Measurements from ENCODE around the gene PNLIPRP3.

Gene PNLIPRP3

DNA sequence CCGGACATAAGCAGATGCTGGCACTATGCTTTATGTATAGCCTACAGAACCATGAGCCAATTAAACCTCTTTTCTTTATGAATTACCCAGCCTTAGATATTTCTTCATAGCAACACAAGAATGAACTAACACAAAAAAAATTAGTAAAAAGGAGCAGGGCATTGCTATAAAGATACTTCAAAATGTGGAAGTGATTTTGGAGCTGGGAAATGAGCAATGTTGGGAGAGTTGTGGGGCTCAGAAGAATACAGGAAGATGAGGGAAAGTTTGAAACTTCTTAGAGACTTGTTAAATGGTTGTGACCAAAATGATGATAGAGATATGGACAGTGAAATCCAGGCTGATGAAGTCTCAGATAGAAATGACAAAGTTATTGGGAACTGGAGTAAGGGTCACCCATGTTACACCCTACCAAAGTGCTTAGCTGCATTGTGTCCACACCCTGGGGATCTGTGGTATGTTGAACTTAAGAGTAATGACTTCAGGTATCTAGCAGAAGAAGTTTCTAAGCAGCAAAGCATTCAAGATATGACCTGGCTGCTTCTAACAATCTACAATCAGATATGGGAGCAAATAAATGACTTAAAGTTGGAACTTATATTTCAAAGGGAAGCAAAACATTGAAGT is 24.2 kb downstream of the PNLIPRP3 start:
- no peak for DNase-seq

DNA sequence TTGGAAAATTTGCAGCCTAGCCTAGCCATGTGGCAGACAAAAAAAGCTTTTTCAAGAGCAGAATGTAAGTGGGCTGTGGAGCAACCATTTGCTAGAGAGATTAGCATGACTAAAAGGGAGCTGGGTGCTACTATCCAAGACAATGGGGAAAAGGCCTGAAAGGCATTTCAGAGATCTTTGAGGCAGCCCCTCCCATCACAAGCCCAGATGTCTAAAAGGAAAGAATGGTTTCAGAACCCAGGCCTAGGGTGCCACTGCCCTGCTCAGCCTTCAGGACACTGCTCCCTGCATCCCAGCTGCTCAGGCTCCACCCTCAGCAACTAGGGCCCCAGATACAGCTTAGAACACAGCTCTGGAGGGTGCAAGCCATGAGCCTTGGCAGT is 24.7 kb downstream of the PNLIPRP3 start:
- DNase-seq = no peak

DNA sequence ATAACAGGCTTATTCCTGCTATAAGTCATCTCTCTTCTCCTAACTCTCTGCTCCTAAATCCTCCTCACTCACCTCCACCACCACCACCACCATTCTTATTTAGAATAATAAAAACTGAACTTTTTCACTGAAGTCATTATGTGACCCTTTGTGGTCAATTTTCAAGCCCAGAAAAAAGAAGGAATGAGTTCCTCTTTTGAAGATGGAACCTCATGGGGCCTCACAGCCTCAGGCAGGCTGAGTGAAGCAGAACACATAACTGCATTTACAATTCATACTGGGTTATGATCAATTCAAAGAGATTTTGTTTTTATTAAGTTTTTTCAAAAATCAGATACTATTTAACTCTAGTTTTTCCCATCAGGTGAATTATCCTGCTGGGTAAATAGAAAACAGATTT is 29.8 kb downstream of the PNLIPRP3 start:
- DNase-seq = no peak

DNA sequence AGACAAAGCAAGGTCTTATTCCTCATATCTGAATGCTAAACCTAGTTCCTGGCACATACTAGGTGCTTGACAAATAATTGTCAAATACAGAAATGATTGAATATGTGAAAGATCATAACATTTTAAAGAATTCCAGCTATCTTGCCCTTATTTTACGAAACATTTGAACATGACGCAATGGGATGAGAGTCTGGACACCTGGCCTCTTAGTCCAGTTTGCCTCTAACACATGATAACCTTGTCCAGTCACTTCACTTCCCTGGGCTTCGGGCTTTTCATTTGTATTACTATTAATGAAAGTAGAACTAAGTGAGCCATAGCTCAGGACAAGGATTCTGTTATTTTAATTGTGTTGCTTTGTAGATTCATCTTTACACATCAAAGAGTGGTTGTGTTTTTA is 32.6 kb downstream of the PNLIPRP3 start:
- no peak for DNase-seq

DNA sequence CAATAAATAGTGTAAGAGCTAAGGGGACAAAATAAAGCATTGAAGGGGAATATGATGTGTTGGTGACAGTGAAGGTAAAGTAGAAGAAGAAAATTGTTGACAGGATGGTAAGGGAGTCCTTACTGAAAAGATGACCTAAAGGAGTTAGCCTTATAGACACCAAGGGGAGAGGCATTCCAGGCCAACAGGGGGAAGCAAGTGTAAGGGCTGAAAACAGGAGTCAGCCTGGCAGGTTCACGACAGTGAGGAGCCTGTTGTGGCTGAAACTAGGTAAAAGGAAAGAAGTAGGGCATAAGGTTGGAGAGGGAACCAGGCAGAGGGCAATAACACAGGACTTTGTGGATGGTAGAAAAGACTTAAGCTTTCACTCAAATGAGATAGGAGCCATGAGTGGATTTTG is 34.0 kb downstream of the PNLIPRP3 start:
- no peak for DNase-seq

DNA sequence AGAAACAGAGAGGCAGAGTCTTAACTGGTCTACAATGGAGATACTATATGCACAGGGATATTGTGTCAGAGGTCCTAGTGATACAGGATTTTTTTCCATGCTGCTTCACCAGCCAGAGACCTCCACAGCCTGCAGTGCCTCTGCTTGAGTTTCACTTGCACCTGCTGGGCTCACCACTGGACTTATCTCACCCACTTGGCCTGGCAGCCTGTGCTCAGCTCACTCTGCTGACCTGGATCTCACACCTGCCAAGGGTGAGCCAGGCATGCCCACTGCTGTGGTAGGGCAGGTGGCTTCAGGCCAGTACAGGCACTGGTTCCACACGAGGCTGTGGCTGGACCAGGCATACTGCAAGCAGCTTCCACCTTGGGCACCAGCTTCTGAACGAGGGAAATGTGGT is 36.6 kb downstream of the PNLIPRP3 start:
- no peak for DNase-seq

DNA sequence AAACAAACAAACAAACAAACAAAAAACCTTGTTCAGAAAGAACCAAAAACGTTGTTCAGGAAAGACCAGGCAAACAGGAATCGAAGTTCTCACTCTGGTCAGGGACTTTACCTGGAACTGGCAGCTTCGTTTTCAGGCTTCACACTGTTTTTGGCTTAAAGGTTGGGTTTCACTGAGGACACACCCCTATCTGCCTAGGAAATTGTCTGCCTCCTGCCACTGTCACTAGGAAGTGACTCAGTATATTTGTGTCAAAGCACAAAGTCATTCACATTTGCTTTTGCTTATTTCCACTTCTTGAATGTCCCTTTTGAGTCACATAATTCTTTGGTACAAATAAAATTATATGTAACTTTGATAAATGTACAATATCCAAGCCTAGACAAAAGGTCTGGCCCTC is 37.9 kb downstream of the PNLIPRP3 start:
- DNase-seq = no peak

DNA sequence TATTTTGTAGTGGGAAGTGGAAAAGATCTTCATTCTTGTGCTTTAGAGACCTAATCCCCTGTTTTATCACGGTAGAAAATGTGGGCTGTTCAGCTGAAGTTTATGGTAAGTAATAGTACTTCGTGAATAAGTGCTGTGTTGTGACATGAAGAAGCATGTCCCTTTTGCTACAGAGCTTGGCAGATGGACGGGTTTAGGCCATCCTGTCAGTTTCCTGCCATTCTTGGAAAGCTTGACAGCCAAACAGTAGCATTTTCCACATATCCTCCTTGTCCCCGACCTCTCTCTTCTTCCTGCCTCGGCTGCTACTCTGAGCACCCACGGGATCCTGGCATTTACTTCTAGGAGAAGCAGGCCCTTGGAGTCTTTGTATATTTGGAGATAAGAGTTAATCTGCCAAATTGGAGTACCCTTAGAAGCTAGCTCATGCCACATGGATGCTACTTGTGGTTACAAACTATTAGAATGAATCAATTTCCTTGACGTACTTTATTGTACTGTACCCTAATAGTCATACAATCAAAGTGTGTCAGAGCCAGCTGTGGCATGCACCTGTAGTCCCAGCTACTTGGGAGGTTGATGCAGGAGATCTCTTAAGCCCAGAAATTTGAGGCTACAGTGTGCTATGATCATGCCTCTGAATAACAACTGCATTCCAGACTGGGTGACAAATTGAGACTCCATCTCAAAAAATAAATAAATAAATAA is 39.2 kb downstream of the PNLIPRP3 start:
- no peak for DNase-seq

DNA sequence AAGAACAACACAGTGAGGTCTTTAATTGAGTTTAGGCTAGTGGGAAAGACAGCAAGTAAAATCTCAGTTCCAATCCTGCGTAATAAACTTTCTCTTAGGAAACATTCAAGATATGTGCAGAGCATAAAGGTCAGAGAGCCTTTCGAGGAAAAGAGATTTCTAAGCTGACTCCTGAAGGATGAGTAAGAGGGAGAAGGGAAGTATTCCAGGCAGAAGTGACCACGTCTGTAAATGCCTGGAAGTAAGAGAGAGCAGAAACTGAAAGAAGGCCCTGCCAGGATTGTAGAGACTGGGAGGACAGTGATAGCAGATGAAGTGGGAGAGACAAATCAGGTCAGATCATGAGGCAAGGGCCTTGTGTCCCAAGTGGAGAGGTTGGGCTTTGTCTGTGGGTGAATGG is 41.8 kb downstream of the PNLIPRP3 start:
- no peak for DNase-seq

DNA sequence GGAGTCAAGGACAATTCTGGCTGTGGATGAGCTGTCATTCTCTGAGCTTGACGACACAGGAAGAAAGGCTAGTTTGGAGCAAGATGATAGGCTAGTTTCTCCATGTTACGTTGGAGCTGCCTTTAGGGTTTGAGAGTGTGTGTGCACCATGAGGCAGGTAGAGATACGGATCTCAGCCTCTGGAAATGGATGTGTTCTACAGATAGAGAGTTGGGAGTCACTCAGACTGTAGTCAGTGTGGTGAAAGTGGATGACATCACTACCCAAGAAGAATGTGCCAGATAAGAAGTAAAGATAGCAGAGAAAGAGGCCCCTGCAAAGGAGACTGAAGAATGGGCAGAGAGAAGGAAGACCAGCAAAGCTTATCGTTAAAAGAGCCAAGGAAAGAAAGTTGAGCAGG is 42.4 kb downstream of the PNLIPRP3 start:
- no peak for DNase-seq

DNA sequence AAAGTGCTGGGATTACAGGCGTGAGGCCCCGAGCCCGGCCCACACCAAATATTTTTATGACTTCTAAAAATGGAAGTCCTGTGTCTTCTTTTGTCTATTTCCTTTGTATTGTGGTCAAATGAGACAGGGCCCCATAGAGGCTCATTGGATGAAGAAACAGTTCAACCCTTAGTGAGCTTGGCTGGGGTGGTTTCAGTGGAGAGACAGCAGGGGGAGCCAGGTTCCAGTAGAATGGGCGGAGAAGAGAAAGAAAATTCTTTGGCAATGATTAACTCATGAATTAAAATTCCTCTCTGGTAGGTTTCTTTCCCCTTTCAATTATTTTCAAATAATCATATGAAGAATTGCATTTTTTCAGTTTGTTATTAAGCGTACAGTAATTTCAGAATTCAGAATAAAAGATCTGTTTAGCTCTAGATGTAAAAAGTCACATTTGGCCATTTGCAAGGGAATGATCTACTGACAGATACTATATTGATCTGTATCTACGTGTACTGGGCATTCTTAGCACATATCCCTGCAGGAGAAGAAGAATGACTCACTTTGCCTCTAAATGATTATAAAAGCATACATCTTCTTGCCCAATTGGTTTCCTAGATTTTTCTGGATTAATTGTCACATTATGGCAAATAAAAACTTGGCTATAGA is 43.2 kb downstream of the PNLIPRP3 start:
- no peak for DNase-seq

DNA sequence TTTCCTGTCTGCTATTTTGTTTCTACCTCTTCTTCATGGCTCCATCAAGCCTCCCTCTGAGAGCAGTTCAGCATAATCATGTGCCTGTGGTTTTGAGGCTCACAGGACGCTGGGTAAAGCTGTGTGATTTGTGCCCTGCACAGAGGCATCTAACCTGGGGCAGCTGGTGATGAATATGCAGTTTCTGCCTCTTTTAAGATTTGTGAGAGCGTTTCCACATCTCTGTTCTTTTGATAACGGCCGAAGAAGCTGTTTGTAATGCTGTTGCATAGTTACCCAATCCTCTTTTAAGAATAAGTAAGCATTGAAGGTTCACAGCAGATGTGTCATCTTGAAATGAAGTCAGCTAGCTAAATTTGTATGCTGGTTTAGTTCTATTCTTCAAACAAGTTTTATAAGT is 45.2 kb downstream of the PNLIPRP3 start:
- no peak for DNase-seq

DNA sequence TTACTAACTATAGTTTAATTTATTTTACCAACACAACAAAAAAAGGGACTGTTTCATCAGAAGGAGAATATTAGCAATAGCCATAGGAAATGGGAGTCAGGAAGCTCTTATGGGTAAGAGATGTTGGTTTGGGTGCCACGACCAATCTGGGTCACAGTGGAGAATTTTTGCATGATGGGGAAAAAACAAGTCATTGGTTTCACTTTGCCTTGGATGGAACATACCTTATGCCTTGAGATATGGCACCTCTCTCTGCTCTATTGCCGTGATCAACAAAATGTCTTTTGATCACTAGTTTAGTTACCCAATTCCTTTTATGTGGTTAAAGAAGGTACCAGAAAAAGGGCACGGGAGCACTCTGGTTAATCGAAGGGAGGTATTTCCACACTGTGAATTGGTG is 48.2 kb downstream of the PNLIPRP3 start:
- no peak for DNase-seq

DNA sequence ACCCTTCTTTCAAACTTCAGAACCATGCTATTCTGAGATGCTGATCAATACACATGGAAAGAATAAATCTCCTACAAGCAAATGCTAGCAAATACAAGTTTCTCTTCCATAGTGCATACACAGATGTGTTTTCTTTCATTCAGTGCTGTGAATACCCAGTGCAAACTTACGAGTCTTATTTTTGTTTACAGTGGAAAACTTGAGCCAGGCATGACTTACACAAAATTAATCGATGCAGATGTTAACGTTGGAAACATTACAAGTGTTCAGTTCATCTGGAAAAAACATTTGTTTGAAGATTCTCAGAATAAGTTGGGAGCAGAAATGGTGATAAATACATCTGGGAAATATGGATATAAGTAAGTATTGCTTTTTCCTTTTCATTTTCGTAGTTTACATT is 48.8 kb downstream of the PNLIPRP3 start:
- no peak for DNase-seq

DNA sequence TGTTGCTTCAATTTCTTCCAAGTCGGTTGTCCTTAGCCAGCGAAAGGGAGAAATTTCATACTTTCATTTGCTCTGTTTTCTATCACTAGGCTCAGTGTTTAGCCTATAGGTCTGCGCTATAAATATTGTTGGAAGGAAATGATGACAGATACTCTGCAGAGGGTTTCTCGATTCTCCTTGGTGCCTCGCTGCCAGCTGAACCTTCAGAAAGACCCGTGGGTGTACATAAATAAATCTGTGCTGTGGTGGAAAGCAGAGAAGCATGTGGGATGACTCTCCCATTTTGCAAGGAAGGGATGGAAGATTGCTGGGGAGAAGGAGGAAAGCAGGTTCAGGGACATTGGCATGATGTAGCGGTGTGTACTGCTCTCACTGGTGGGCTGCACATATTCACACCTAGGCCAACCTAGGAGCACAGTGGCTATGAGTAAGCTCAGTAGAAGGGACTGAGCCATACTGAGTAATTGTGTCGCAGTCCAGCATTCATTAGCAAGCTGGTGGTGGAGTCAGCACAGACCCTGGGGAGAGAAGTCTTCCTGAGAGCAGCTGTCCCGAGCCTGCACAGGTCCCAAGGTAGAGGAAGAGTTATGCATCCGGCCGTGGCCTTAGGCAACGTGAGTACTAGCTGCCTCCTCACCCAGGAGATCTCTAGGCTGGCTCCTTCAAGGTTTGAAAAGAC is 50.5 kb downstream of the PNLIPRP3 start:
- no peak for DNase-seq

DNA sequence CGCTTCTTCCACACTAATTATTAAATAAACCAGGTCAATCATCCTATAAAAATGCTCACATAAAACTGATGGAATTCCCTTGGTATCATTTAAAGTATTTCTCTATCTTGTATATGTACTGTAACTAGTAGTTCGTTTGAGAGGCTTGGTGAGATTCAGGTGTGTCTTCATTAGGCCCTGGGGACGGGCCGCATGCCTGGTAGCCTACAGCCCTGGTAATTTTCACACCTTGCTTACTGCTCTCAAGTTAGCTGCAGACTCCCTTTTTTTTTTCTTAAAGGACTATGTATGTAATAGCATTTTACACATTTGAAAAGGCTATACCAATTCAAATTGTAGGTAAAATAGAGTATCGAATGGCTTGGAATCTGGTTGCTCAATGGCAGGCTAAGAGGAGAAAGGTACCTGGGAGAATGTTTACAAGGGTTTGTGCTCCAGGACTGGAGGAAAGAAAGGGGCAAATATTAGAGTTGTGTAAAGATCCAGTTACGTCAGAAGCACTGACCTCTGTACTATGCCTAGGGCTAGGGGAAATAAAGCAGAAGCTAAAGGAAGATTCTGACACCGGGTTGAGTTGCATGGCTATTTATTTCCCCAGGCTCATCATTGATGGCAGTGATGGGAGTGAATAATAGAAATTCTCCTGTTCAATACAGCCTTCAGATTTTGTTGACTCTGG is 59.3 kb downstream of the PNLIPRP3 start:
- no peak for DNase-seq

DNA sequence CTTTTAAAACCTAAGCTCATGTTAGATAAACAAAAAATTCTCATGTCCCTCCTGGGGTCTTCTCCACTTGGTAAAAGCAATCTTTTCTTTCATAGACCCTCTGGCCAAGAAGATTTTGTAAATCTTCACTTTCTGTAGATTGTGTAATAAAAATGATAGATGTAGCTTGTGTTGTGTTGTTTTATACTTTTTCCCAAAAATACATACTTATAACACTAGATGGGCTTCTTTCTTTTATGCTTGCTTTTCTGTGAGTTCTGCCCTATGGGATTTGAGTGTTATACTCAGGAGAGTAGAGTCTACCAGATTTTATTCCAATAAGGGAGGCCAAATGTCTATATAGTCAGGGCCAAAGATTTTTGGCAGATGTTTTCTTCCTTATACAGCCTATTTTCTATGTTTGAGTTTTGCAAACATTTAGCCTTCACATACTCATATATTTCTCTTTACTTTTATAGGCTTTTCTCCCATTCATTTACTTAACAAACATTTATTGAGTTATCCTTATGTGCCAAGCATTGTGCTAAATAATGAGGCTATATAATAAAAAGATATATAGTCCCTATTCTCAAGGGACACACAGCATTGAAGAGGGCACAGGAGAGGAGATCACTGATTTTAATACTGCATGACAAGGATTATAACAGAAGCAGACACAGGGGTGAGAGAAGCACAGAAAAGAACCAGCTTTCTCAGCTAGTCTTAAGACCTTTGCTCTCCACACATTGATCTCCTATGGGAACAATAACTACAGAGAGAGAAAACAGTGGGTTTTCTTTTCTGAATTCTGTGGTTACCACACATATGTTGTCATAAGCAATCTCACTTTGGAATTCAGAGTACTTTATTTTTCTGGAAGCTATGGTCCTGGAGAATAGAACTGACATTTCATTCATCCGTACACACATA is 60.1 kb downstream of the PNLIPRP3 start:
- DNase-seq = no peak

DNA sequence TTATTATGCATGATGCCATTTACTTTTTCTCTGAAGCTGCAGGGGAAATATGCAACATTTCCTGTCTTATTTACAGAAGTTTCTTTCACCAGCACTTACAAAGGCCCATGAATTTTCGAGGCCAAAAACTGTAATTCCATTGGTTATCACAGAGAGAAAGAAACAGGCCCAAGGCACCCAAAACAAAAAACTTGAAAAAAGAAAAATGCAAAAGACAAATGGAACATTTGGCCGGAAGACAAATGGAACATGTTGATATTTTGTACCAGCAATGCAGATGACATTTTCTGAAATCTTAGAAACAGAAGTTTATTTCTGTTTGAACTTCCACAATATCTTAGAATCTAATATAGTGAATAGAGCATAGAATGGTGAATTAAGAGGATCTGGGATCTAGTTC is 61.8 kb downstream of the PNLIPRP3 start:
- DNase-seq = no peak

DNA sequence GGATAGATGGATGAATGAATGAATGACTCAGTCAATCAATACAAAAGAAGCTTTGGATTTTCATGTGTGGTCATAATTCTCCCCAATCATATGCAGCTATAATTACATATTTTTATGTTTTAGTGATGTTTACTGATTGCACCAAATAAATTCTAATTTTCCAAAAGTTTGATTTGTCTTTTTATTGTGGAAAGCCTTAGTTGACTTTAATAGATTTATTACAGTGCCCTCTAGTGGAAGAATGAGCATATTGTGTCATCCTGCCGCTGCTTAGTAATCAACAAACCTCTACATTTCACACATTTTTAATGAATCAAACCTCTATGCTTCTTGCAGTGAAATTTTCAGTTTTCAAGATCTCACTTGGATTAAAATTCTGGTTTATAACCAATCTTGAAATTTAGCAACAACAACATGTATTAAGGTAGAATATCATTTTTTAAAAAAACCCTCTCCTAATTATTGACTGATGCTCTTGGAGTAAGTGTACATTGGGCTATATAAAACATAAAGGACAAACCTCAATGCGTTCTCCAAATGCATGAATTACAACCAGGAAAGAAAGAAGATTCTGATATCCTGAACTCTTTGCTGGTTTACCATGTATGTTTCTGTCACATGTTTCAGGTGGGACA is 62.5 kb downstream of the PNLIPRP3 start:
- no peak for DNase-seq

DNA sequence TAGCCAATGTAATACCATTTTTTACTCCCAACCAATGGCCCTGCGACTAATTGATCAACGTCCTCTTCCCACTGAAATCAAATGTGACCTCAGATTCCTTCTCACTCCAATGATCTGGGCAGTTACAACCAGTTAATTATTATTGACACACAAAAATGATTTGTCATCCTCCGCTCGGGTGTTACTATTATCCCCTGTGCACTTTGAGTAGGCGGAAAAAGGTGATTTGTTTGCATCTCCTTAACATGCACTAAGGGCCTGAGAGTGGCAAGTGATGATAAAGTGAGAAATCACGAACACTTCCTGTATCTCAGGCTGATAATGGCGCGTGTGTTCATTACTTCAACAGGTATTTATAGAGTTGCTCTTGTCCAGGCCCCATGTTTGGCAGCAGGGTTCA is 77.1 kb downstream of the PNLIPRP3 start:
- no peak for DNase-seq

DNA sequence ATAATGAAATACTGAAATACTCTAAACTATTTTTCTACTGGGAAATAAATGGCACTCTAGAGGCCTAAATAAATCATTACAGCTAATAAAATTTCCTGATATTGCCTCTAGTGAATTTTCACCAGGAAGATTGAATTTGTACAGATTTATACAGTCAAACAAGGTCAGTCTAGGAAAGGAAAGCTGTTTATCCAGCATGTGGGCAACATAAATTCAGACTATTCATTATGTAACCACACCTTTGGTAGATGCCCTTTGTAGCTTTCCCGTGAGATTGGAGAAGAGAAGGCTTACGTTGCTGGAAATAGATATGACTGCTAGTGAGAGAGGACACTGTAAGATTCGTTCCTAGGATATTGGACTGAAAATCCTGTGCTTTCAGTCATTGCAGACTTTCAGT is 82.9 kb downstream of the PNLIPRP3 start:
- no peak for DNase-seq

DNA sequence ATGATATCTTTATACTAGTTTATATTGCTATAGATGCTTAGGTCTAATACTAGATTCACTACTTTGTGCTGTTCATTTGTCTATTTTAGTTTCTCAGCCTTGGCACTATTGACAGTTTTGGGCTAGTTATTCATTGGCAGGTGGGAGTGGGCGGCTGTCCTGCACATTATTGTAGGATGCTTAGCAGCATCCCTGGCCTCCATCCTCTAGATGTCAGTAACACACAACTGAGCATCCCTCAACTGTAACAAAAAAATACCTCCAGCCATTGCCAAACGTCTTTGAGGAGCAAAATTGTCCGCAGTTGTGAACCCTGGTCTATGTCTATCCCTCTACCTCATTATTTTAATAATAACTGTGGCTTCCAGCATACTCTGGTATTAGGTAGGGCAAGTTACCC is 83.7 kb downstream of the PNLIPRP3 start:
- no peak for DNase-seq
